Activated CD8-positive, alpha-beta memory T cell treated with anti-CD3 and anti-CD28 coated beads, Interleukin-2, amount 10 ng/mL, durations not matched to agents 7 days and 5 days (primary cell): ENCODE results near the gene ANXA10. TPM values are rescaled to one million over a fixed set of nuclear protein-coding genes. Genes with fewer than 3 reads are reported as not detected.
"Not testable (repeated sequence)": the region's sequence is repeated elsewhere in the genome, so short reads cannot be mapped to it uniquely, and the experiment has no call there.

ENCODE experiments used
- ATAC-seq: fragments of 150-1000 bp; cut with Tn5 transposase; one replicate; pipeline ENCODE4 v1.10.0; 2021; ENCODE audit warnings: moderate library complexity
- CTCF ChIA-PET: fragments of 350-600 bp; sonication (Branson Sonifier 250); formaldehyde crosslinking; loops from one replicate; lab custom pipeline; 2021; ENCODE audit warnings: antibody characterized with exemption; lab: Charles Lee
- DNase-seq: peaks from one replicate; pipeline ENCODE4 v3.0.0-alpha.2; 2020
- H3K27ac Mint-ChIP-seq: one replicate; pipeline ENCODE4 v1.8.0; 2021; ENCODE audit warnings: mild to moderate bottlenecking, mixed read lengths
- H3K27me3 Mint-ChIP-seq: one replicate; pipeline ENCODE4 v1.8.0; 2021; ENCODE audit warnings: mixed read lengths
- H3K36me3 Mint-ChIP-seq: one replicate; pipeline ENCODE4 v1.8.0; 2021; ENCODE audit warnings: mild to moderate bottlenecking, mixed read lengths
- H3K4me1 Mint-ChIP-seq: one replicate; pipeline ENCODE4 v1.8.0; 2021; ENCODE audit warnings: mixed read lengths
- H3K4me3 Mint-ChIP-seq: one replicate; pipeline ENCODE4 v1.8.0; 2021; ENCODE audit warnings: mild to moderate bottlenecking, moderate library complexity, mixed read lengths
- H3K9me3 Mint-ChIP-seq: one replicate; pipeline ENCODE4 v1.8.0; 2022; ENCODE audit warnings: low read depth, mixed read lengths
- total RNA-seq, 2 experiments: library from RNA; stranded (reverse); gene quantifications; one replicate each; pipeline ENCODE4 v1.2.3, GENCODE V29; 2021

Gene ANXA10
- total RNA-seq, 2 experiments from 2014 or later = not detected

- ATAC-seq (no peak), DNase-seq (no peak)
- Mint-ChIP-seq H3K9me3 (no peaks in the 10 kb centered on the region), H3K4me1 (no peaks in the 10 kb centered on the region), H3K36me3 (no peaks in the 10 kb centered on the region), H3K27ac (no peak overlapping the region), H3K27me3 (peaks cover 11% of the 10 kb centered on the region), H3K4me3 (no peak overlapping the region)
- CTCF ChIA-PET = no interaction called here
Measured at GRCh38 chr4:168126952-168127351, 34.6 kb downstream of the ANXA10 start.

GRCh38 chr4:168128601-168129000, 36.3 kb downstream of the ANXA10 start:
- no peak for DNase-seq
- CTCF ChIA-PET = interaction anchor here (1.6 kb wide), 1 partner anchor 25 kb away, joined by 3 read pairs; no protein-coding TSS in a partner anchor
- no peaks in the 10 kb centered on the region for H3K36me3 Mint-ChIP-seq
- no peaks in the 10 kb centered on the region for H3K4me1 Mint-ChIP-seq
- ATAC-seq = no peak
- peaks cover 11% of the 10 kb centered on the region for H3K27me3 Mint-ChIP-seq
- H3K27ac Mint-ChIP-seq = no peak overlapping the region
- H3K9me3 Mint-ChIP-seq = no peaks in the 10 kb centered on the region
- H3K4me3 Mint-ChIP-seq = no peak overlapping the region

- ATAC-seq (no peak), DNase-seq (no peak)
- CTCF ChIA-PET = interaction anchor here (1.6 kb wide), 1 partner anchor 24 kb away, joined by 3 read pairs; no protein-coding TSS in a partner anchor
- Mint-ChIP-seq H3K36me3 (no peaks in the 10 kb centered on the region), H3K27me3 (peaks cover 11% of the 10 kb centered on the region), H3K4me3 (no peak overlapping the region), H3K9me3 (no peaks in the 10 kb centered on the region), H3K4me1 (no peaks in the 10 kb centered on the region), H3K27ac (no peak overlapping the region)
Measured at GRCh38 chr4:168129046-168129772, 36.9 kb downstream of the ANXA10 start.

- no peaks in the 10 kb centered on the region for H3K36me3 Mint-ChIP-seq
- no peaks in the 10 kb centered on the region for H3K4me1 Mint-ChIP-seq
- H3K27me3 Mint-ChIP-seq = peaks cover 11% of the 10 kb centered on the region
- no peak for ATAC-seq
- H3K4me3 Mint-ChIP-seq = no peak overlapping the region
- CTCF ChIA-PET = interaction anchor here (1.6 kb wide), 1 partner anchor 24 kb away, joined by 3 read pairs; no protein-coding TSS in a partner anchor
- no peak overlapping the region for H3K27ac Mint-ChIP-seq
- H3K9me3 Mint-ChIP-seq = no peaks in the 10 kb centered on the region
- no peak for DNase-seq
Measured at GRCh38 chr4:168129802-168130201, 37.5 kb downstream of the ANXA10 start.

GRCh38 chr4:168131196-168131595, 38.9 kb downstream of the ANXA10 start:
- CTCF ChIA-PET = no interaction called here
- no peaks in the 10 kb centered on the region for H3K4me1 Mint-ChIP-seq
- H3K27ac Mint-ChIP-seq = no peak overlapping the region
- H3K4me3 Mint-ChIP-seq = no peak overlapping the region
- no peaks in the 10 kb centered on the region for H3K9me3 Mint-ChIP-seq
- H3K27me3 Mint-ChIP-seq = peaks cover 11% of the 10 kb centered on the region
- DNase-seq = no peak
- H3K36me3 Mint-ChIP-seq = no peaks in the 10 kb centered on the region
- ATAC-seq = no peak

GRCh38 chr4:168134651-168135050, 42.3 kb downstream of the ANXA10 start:
- H3K9me3 Mint-ChIP-seq = no peaks in the 10 kb centered on the region
- CTCF ChIA-PET = no interaction called here
- no peak overlapping the region for H3K27ac Mint-ChIP-seq
- H3K27me3 Mint-ChIP-seq = peaks cover 14% of the 10 kb centered on the region
- DNase-seq = no peak
- no peaks in the 10 kb centered on the region for H3K36me3 Mint-ChIP-seq
- no peaks in the 10 kb centered on the region for H3K4me1 Mint-ChIP-seq
- no peak overlapping the region for H3K4me3 Mint-ChIP-seq
- ATAC-seq = no peak

GRCh38 chr4:168135860-168136259, 43.5 kb downstream of the ANXA10 start:
- H3K36me3 Mint-ChIP-seq, ATAC-seq, H3K4me1 Mint-ChIP-seq, DNase-seq, H3K27ac Mint-ChIP-seq, H3K9me3 Mint-ChIP-seq, H3K27me3 Mint-ChIP-seq, H3K4me3 Mint-ChIP-seq, CTCF ChIA-PET: not testable (repeated sequence)

- ATAC-seq, H3K4me3 Mint-ChIP-seq, H3K4me1 Mint-ChIP-seq, H3K36me3 Mint-ChIP-seq, DNase-seq, CTCF ChIA-PET, H3K27ac Mint-ChIP-seq, H3K9me3 Mint-ChIP-seq, H3K27me3 Mint-ChIP-seq: not testable (repeated sequence)
Measured at GRCh38 chr4:168137695-168138094, 45.4 kb downstream of the ANXA10 start.

GRCh38 chr4:168138143-168138542, 45.8 kb downstream of the ANXA10 start:
- H3K27ac Mint-ChIP-seq = no peak overlapping the region
- no peak for ATAC-seq
- no peak overlapping the region for H3K4me3 Mint-ChIP-seq
- no peaks in the 10 kb centered on the region for H3K9me3 Mint-ChIP-seq
- H3K36me3 Mint-ChIP-seq = no peaks in the 10 kb centered on the region
- CTCF ChIA-PET = no interaction called here
- no peak for DNase-seq
- peaks cover 3% of the 10 kb centered on the region for H3K27me3 Mint-ChIP-seq
- no peaks in the 10 kb centered on the region for H3K4me1 Mint-ChIP-seq

GRCh38 chr4:168139336-168139735, 47.0 kb downstream of the ANXA10 start:
- H3K4me1 Mint-ChIP-seq = no peaks in the 10 kb centered on the region
- no peaks in the 10 kb centered on the region for H3K9me3 Mint-ChIP-seq
- CTCF ChIA-PET = no interaction called here
- no peak overlapping the region for H3K27ac Mint-ChIP-seq
- no peaks in the 10 kb centered on the region for H3K36me3 Mint-ChIP-seq
- DNase-seq (no peak), ATAC-seq (no peak)
- H3K27me3 Mint-ChIP-seq = peaks cover 3% of the 10 kb centered on the region
- H3K4me3 Mint-ChIP-seq = no peak overlapping the region

GRCh38 chr4:168141733-168142132, 49.4 kb downstream of the ANXA10 start:
- Mint-ChIP-seq H3K36me3 (no peaks in the 10 kb centered on the region), H3K9me3 (no peaks in the 10 kb centered on the region), H3K27ac (no peak overlapping the region), H3K4me1 (no peaks in the 10 kb centered on the region), H3K27me3 (peaks cover 3% of the 10 kb centered on the region), H3K4me3 (no peak overlapping the region)
- no peak for ATAC-seq
- CTCF ChIA-PET = no interaction called here
- DNase-seq = no peak

- Mint-ChIP-seq H3K4me3 (no peak overlapping the region), H3K9me3 (no peaks in the 10 kb centered on the region), H3K36me3 (no peaks in the 10 kb centered on the region), H3K27ac (no peak overlapping the region), H3K4me1 (no peaks in the 10 kb centered on the region), H3K27me3 (no peaks in the 10 kb centered on the region)
- ATAC-seq (no peak), DNase-seq (no peak)
- CTCF ChIA-PET = interaction anchor here (3.2 kb wide), 1 partner anchor 11 kb away, joined by 14 read pairs; no protein-coding TSS in a partner anchor
Measured at GRCh38 chr4:168143601-168144000, 51.3 kb downstream of the ANXA10 start.

GRCh38 chr4:168150420-168151050, 58.2 kb downstream of the ANXA10 start:
- no peaks in the 10 kb centered on the region for H3K9me3 Mint-ChIP-seq
- CTCF ChIA-PET = no interaction called here

GRCh38 chr4:168151327-168151726, 59.0 kb downstream of the ANXA10 start:
- no peak overlapping the region for H3K4me3 Mint-ChIP-seq
- H3K36me3 Mint-ChIP-seq = no peaks in the 10 kb centered on the region
- H3K27ac Mint-ChIP-seq = no peak overlapping the region
- DNase-seq (no peak), ATAC-seq (no peak)
- peaks cover 2% of the 10 kb centered on the region for H3K27me3 Mint-ChIP-seq
- CTCF ChIA-PET = no interaction called here
- peaks cover 5% of the 10 kb centered on the region for H3K4me1 Mint-ChIP-seq
- no peaks in the 10 kb centered on the region for H3K9me3 Mint-ChIP-seq

More at GRCh38 chr4:168150420-168151050, 58.2 kb downstream of the ANXA10 start:
- Mint-ChIP-seq H3K27ac (no peak overlapping the region), H3K27me3 (peaks cover 2% of the 10 kb centered on the region), H3K36me3 (no peaks in the 10 kb centered on the region), H3K4me3 (no peak overlapping the region), H3K4me1 (peaks cover 5% of the 10 kb centered on the region)
- ATAC-seq (no peak), DNase-seq (no peak)
